Spleen (tissue), 7 donors: Measurements from ENCODE around the gene SLC4A1AP.
"Not testable (repeated sequence)": the region's sequence is repeated elsewhere in the genome, so short reads cannot be mapped to it uniquely, and the experiment has no call there.

ENCODE experiments used
- CTCF ChIP-seq, 11 experiments: fragments of 200-600 bp in 7 of 11; fragments of 450-650 bp in 4 of 11; sonication (generic) in 4 of 11; IDR thresholded peaks in 8 of 11; conservative IDR thresholded peaks in 3 of 11; 1 replicate in 7 of 11; 2 replicates in 4 of 11; pipeline versions ENCODE4 v1.4.0 to v1.8.0; 2016 to 2021; ENCODE audit warnings: antibody characterized with exemption in 11 of 11, inconsistent platforms in 4 of 11, mild to moderate bottlenecking in 1 of 11
- POLR2A ChIP-seq, 3 donors: fragments of 450-650 bp; IDR thresholded peaks; one replicate each; pipeline ENCODE4 v1.5.1; 2017; ENCODE audit warnings: antibody characterized with exemption in 3 of 3, mild to moderate bottlenecking in 1 of 3
- POLR2AphosphoS5 ChIP-seq, 3 donors: sonication (generic); formaldehyde crosslinking; IDR thresholded peaks; one replicate each; pipeline ENCODE4 v1.5.1; 2017; ENCODE audit warnings: antibody characterized with exemption in 3 of 3
- donor health status: DM: no; HTN: no; CAD: no; lungs with moderate emphysema.
- donor health status: DM: no; HTN: no; CAD: no.
- donor health status: DM: no; HTN: no; CAD: no.

GRCh38 chr2:27626921-27627320 lies 36.8 kb upstream of the SLC4A1AP start:
- TF ChIP-seq CTCF (IDR thresholded peaks at IDR 0.05 in 8 of 11, conservative IDR thresholded peaks at IDR 0.05 in 3 of 11); POLR2A (IDR thresholded peaks at IDR 0.05): not testable (repeated sequence)
- peak in 1 of 3 donors; percentile 21 for TF ChIP-seq POLR2AphosphoS5 (IDR thresholded peaks at IDR 0.05)
